HEK293 (cell line): ENCODE data around the gene MYH7B.
A peak's percentile ranks its signal among the peaks of the same experiment; 100 is the strongest.

Experiments
- BCL11B ChIP-seq: fragments of 450-650 bp; formaldehyde crosslinking; IDR thresholded peaks from 2 replicates; pipeline ENCODE4 v1.5.1; 2016; ENCODE audit warnings: low read depth, missing biosample characterization, missing genetic modification characterization
- HOXA7 ChIP-seq: sonication (generic); formaldehyde crosslinking; IDR thresholded peaks from 2 replicates; pipeline ENCODE4 v1.8.1; 2022; ENCODE audit warnings: missing genetic modification reagents, borderline replicate concordance
- KLF10 ChIP-seq: fragments of 450-650 bp; IDR thresholded peaks from 2 replicates; pipeline ENCODE4 v1.5.1; 2018; ENCODE audit warnings: missing biosample characterization, mild to moderate bottlenecking, missing genetic modification characterization
- PATZ1 ChIP-seq: fragments of 450-650 bp; formaldehyde crosslinking; IDR thresholded peaks from 2 replicates; pipeline ENCODE4 v1.5.1; 2016; ENCODE audit warnings: missing biosample characterization, missing genetic modification characterization
- PRDM10 ChIP-seq: fragments of 450-650 bp; formaldehyde crosslinking; IDR thresholded peaks from 2 replicates; pipeline ENCODE4 v1.5.1; 2016; ENCODE audit warnings: missing biosample characterization, missing genetic modification characterization
- SCRT1 ChIP-seq: fragments of 450-650 bp; formaldehyde crosslinking; IDR thresholded peaks from 2 replicates; pipeline ENCODE4 v1.5.1; 2016; ENCODE audit warnings: missing biosample characterization, missing genetic modification characterization, borderline replicate concordance
- TSHZ1 ChIP-seq: fragments of 450-650 bp; formaldehyde crosslinking; IDR thresholded peaks from 2 replicates; pipeline ENCODE4 v1.5.1; 2016; ENCODE audit warnings: missing biosample characterization, missing genetic modification characterization, borderline replicate concordance
- WT1 ChIP-seq: fragments of 450-650 bp; formaldehyde crosslinking; IDR thresholded peaks from 2 replicates; pipeline ENCODE4 v1.5.1; 2016; ENCODE audit warnings: missing biosample characterization, missing genetic modification characterization
- ZBTB21 ChIP-seq: fragments of 450-650 bp; formaldehyde crosslinking; IDR thresholded peaks from 2 replicates; pipeline ENCODE4 v1.5.1; 2017; ENCODE audit warnings: missing biosample characterization, missing genetic modification characterization
- ZBTB7A ChIP-seq: fragments of 450-650 bp; formaldehyde crosslinking; IDR thresholded peaks from 2 replicates; pipeline ENCODE4 v1.5.1; 2016; ENCODE audit warnings: low read depth, missing biosample characterization, missing genetic modification characterization
- ZNF157 ChIP-seq: fragments of 450-650 bp; formaldehyde crosslinking; IDR thresholded peaks from 2 replicates; pipeline ENCODE4 v1.5.1; 2016; ENCODE audit warnings: missing biosample characterization, missing genetic modification characterization
- ZNF19 ChIP-seq: fragments of 450-650 bp; formaldehyde crosslinking; IDR thresholded peaks from 2 replicates; pipeline ENCODE4; 2016; ENCODE audit warnings: missing biosample characterization, missing genetic modification characterization, low read depth
- ZNF24 ChIP-seq: fragments of 450-650 bp; formaldehyde crosslinking; IDR thresholded peaks from 2 replicates; pipeline ENCODE4 v1.5.1; 2016; ENCODE audit warnings: missing biosample characterization, missing genetic modification characterization
- ZNF426 ChIP-seq: fragments of 450-650 bp; formaldehyde crosslinking; IDR thresholded peaks from 2 replicates; pipeline ENCODE4 v1.5.1; 2017; ENCODE audit warnings: missing biosample characterization, missing genetic modification characterization, mild to moderate bottlenecking, inconsistent platforms, moderate library complexity
- ZNF518A ChIP-seq: fragments of 450-650 bp; formaldehyde crosslinking; conservative IDR thresholded peaks from 2 replicates; pipeline ENCODE4 v1.5.1; 2016; ENCODE audit warnings: low read depth, missing biosample characterization, missing genetic modification characterization
- ZNF580 ChIP-seq: fragments of 450-650 bp; formaldehyde crosslinking; IDR thresholded peaks from 2 replicates; pipeline ENCODE4 v1.5.1; 2016; ENCODE audit warnings: missing biosample characterization, missing genetic modification characterization
- ZNF639 ChIP-seq: fragments of 450-650 bp; formaldehyde crosslinking; IDR thresholded peaks from 2 replicates; pipeline ENCODE4 v1.5.1; 2016; ENCODE audit warnings: missing biosample characterization, missing genetic modification characterization
- ZNF677 ChIP-seq: fragments of 450-650 bp; IDR thresholded peaks from 2 replicates; pipeline ENCODE4 v1.5.0; 2018; ENCODE audit warnings: missing biosample characterization, mild to moderate bottlenecking, missing genetic modification characterization, moderate library complexity
- ZNF701 ChIP-seq: fragments of 450-650 bp; formaldehyde crosslinking; IDR thresholded peaks from 2 replicates; pipeline ENCODE4 v1.5.1; 2016; ENCODE audit warnings: missing biosample characterization, missing genetic modification characterization
- ZSCAN4 ChIP-seq: fragments of 450-650 bp; formaldehyde crosslinking; IDR thresholded peaks from 2 replicates; pipeline ENCODE4 v1.5.1; 2017; ENCODE audit warnings: missing biosample characterization, missing genetic modification characterization

The MYH7B gene

GRCh38 chr20:34955231-34956040 lies at the start of gene MYH7B, which contains the start of gene GSS (continued):
- peak; percentile 81; the same call in 1 of the 2 replicates for TF ChIP-seq PATZ1 (tag by site-specific recombination)
- TF ChIP-seq ZNF518A = peak; percentile 27
- TF ChIP-seq ZNF157 (tag by site-specific recombination) = no peak
- no peak for TF ChIP-seq HOXA7 (CRISPR knock-in tag)
- TF ChIP-seq ZNF677 = no peak
- 0 out of 2 replicates have a peak, but pooled peaks have one; percentile 16 for TF ChIP-seq ZBTB7A (tag by site-specific recombination)
- TF ChIP-seq ZNF426 = no peak
- peak; percentile 76 for TF ChIP-seq ZNF580
- no peak for TF ChIP-seq ZNF19 (tag by site-specific recombination)
- peak; percentile 74 for TF ChIP-seq PRDM10 (tag by site-specific recombination)
- TF ChIP-seq SCRT1 (tag by site-specific recombination) = no peak; the same call in 1 of the 2 replicates
- 0 out of 2 replicates have a peak, but pooled peaks have one; percentile 36 for TF ChIP-seq ZSCAN4
- peak; percentile 43; the same call in 1 of the 2 replicates for TF ChIP-seq WT1 (tag by site-specific recombination)
- peak; percentile 94 for TF ChIP-seq ZNF24
- TF ChIP-seq KLF10 (tag by site-specific recombination) = no peak; the same call in 1 of the 2 replicates
- TF ChIP-seq ZBTB21 (tag by site-specific recombination) = no peak
- no peak for TF ChIP-seq TSHZ1 (tag by site-specific recombination)
- TF ChIP-seq ZNF639 (tag by site-specific recombination) = peak; percentile 91
- no peak for TF ChIP-seq BCL11B (tag by site-specific recombination)
- TF ChIP-seq ZNF701 (tag by site-specific recombination) = no peak
